KMS-11 (cell line): Measurements from ENCODE around the gene TPPP3.

ENCODE experiments used
- H2AFZ ChIP-seq: fragments of 200-600 bp; sonication (generic); 2 replicates; pipeline ENCODE4 v1.6.1; 2016; ENCODE audit warnings: antibody characterized with exemption, mixed run types, low read depth
- H3K27ac ChIP-seq: fragments of 200-600 bp; sonication (generic); 2 replicates; pipeline ENCODE4 v1.6.1; 2016; ENCODE audit warnings: mild to moderate bottlenecking, mixed run types
- H3K27me3 ChIP-seq: fragments of 200-600 bp; sonication (generic); 2 replicates; pipeline ENCODE4 v1.6.1; 2017; ENCODE audit warnings: mild to moderate bottlenecking, low read depth, mixed run types, moderate library complexity; ENCODE audit not compliant: insufficient read depth
- H3K36me3 ChIP-seq: fragments of 200-600 bp; sonication (generic); 2 replicates; pipeline ENCODE4 v1.6.1; 2017; ENCODE audit warnings: mild to moderate bottlenecking, mixed run types; ENCODE audit not compliant: insufficient read depth
- H3K4me1 ChIP-seq: fragments of 200-600 bp; sonication (generic); 2 replicates; pipeline ENCODE4 v1.6.1; 2016; ENCODE audit warnings: mild to moderate bottlenecking, low read depth, mixed run types; ENCODE audit not compliant: poor library complexity, severe bottlenecking
- H3K4me2 ChIP-seq: fragments of 200-600 bp; sonication (generic); 2 replicates; pipeline ENCODE4 v1.7.0; 2016; ENCODE audit warnings: mild to moderate bottlenecking, mixed run types
- H3K4me3 ChIP-seq: fragments of 200-600 bp; sonication (generic); IDR thresholded peaks from 2 replicates; pipeline ENCODE4 v1.6.1; 2017; ENCODE audit warnings: low read depth, low read length, mixed read lengths; ENCODE audit not compliant: insufficient read depth
- H3K79me2 ChIP-seq: fragments of 200-600 bp; sonication (generic); 2 replicates; pipeline ENCODE4 v1.6.1; 2016; ENCODE audit warnings: low read depth, mixed run types; ENCODE audit not compliant: insufficient read depth
- H3K9ac ChIP-seq: fragments of 200-600 bp; sonication (generic); 2 replicates; pipeline ENCODE4 v1.6.1; 2016; ENCODE audit warnings: mild to moderate bottlenecking, mixed run types
- H4K20me1 ChIP-seq: fragments of 200-600 bp; sonication (generic); 2 replicates; pipeline ENCODE4 v1.6.1; 2016; ENCODE audit warnings: mild to moderate bottlenecking, mixed run types; ENCODE audit not compliant: insufficient read depth
- TF ChIP-seq, protein P1 (sequence below): fragments of 200-600 bp; sonication (generic); conservative IDR thresholded peaks from 2 replicates; pipeline ENCODE4 v1.6.1; 2017; ENCODE audit warnings: low read depth, mild to moderate bottlenecking, antibody characterized with exemption, low read length, moderate library complexity, mixed read lengths

Gene TPPP3

DNA sequence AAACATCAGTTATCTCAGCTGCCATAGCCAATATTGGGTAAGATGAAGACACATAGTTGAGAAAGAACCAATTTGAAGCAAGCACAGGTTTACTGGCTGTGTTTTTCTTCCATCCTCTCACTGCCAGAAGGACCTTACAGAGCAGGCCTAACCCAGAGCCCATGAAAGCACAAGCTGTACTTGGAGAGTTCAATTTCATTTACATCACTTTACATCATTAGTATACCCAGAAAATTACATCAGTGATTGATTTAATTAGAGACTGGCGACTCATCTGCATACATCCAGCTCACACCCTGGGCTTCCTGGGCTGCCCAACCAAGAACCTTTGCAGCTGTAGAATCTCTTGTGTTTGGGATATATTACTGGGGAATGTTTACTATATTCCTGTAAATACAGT, 43.0 kb downstream of the TPPP3 start:
- no peaks in the 10 kb centered on the region for H3K79me2 ChIP-seq
- H2AFZ ChIP-seq: no peak overlapping the region
- no peaks in the 10 kb centered on the region for H3K36me3 ChIP-seq
- H4K20me1 ChIP-seq: no peaks in the 10 kb centered on the region
- H3K27ac ChIP-seq: no peak overlapping the region
- H3K9ac ChIP-seq: no peak overlapping the region
- H3K27me3 ChIP-seq: no peaks in the 10 kb centered on the region
- no peak overlapping the region for H3K4me2 ChIP-seq
- TF ChIP-seq, protein P1, sequence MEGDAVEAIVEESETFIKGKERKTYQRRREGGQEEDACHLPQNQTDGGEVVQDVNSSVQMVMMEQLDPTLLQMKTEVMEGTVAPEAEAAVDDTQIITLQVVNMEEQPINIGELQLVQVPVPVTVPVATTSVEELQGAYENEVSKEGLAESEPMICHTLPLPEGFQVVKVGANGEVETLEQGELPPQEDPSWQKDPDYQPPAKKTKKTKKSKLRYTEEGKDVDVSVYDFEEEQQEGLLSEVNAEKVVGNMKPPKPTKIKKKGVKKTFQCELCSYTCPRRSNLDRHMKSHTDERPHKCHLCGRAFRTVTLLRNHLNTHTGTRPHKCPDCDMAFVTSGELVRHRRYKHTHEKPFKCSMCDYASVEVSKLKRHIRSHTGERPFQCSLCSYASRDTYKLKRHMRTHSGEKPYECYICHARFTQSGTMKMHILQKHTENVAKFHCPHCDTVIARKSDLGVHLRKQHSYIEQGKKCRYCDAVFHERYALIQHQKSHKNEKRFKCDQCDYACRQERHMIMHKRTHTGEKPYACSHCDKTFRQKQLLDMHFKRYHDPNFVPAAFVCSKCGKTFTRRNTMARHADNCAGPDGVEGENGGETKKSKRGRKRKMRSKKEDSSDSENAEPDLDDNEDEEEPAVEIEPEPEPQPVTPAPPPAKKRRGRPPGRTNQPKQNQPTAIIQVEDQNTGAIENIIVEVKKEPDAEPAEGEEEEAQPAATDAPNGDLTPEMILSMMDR: no peak
- no peak overlapping the region for H3K4me3 ChIP-seq
- no peaks in the 10 kb centered on the region for H3K4me1 ChIP-seq

DNA sequence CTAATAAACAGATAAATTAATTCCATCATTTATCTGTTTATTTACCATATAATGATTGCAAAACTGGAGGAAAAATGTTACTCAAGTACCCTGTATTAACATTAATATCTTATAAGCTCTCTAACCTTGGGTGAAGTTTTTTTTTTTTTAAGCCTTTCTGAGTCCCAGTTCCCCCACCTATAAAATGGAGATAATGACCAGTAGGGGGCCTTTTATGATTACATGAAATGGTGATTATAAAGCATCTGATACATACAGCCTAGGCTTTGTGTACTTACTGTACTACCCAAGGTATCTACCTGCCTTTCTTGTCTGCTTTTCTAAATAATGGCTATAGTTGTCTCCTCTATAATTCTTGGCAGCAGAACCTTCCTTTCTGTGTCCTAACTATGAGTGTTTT, 44.1 kb downstream of the TPPP3 start:
- no peak overlapping the region for H3K4me2 ChIP-seq
- no peak overlapping the region for H2AFZ ChIP-seq
- no peak overlapping the region for H3K4me3 ChIP-seq
- no peaks in the 10 kb centered on the region for H3K79me2 ChIP-seq
- H3K36me3 ChIP-seq: no peaks in the 10 kb centered on the region
- H3K4me1 ChIP-seq: no peaks in the 10 kb centered on the region
- H3K27me3 ChIP-seq: no peaks in the 10 kb centered on the region
- TF ChIP-seq, protein P1: peak; percentile 56; the same call in 1 of the 2 replicates
- H4K20me1 ChIP-seq: no peaks in the 10 kb centered on the region
- H3K27ac ChIP-seq: no peak overlapping the region
- no peak overlapping the region for H3K9ac ChIP-seq

DNA sequence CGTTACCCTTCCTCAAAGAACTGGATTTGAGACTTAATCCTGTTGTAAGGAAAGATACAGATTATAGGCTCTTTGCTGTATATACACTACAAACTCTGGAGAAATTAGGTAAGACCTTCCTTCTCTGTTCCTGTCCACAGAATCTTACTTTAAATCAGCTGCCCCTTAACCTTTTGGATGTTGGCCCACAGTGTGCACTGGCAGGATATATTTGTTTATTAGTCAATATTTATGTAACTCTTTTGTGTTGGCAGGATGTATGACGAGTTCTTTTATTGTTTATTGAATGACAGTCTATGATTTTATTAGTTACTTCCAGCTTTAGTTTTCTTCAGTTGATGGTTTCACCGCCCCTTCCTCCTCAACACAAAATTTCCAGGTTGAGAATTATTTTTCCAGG, 47.0 kb downstream of the TPPP3 start:
- Histone ChIP-seq H3K4me1 (no peaks in the 10 kb centered on the region), H3K79me2 (no peaks in the 10 kb centered on the region), H3K4me2 (no peak overlapping the region), H3K36me3 (no peaks in the 10 kb centered on the region), H3K27ac (no peak overlapping the region), H3K27me3 (no peaks in the 10 kb centered on the region), H3K4me3 (no peak overlapping the region), H3K9ac (no peak overlapping the region), H4K20me1 (no peaks in the 10 kb centered on the region), H2AFZ (no peak overlapping the region)
- TF ChIP-seq, protein P1: no peak

DNA sequence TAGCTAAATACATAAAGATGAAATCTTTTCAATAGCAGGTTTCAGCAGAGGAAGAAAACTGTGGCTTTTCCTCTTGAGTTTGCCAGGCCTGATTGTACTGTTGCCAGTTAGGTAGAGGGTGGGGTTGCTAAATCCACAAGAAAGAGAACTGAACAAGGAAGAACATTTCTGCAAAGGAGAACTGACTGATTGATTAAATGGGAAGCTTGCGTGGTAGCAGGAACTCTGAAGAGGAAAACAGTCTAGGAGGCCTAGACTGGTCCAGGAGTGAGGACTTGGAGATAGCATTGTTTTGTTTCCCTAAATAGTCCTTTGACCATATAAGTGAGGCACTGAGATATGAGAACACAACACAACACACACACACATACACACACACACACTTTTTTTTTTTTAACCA, 47.9 kb downstream of the TPPP3 start:
- H2AFZ ChIP-seq: no peak overlapping the region
- H3K79me2 ChIP-seq: no peaks in the 10 kb centered on the region

More for the DNA sequence above, 47.9 kb downstream of the TPPP3 start:
- H3K9ac ChIP-seq: no peak overlapping the region
- H4K20me1 ChIP-seq: no peaks in the 10 kb centered on the region
- TF ChIP-seq, protein P1: no peak
- no peaks in the 10 kb centered on the region for H3K27me3 ChIP-seq
- H3K4me1 ChIP-seq: no peaks in the 10 kb centered on the region
- no peaks in the 10 kb centered on the region for H3K36me3 ChIP-seq
- no peak overlapping the region for H3K27ac ChIP-seq
- H3K4me2 ChIP-seq: no peak overlapping the region
- no peak overlapping the region for H3K4me3 ChIP-seq
